ENCODE measurements around the gene PRDX3.
"Not testable (repeated sequence)": the region's sequence is repeated elsewhere in the genome, so short reads cannot be mapped to it uniquely, and the experiment has no call there.

- TF ChIP-seq POLR2A, POLR2AphosphoS5 (IDR thresholded peaks at IDR 0.05): not testable (repeated sequence)
Observed at GRCh38 chr10:119137878-119138277, 40.7 kb downstream of the PRDX3 start.

Data from breast epithelium (tissue), 3 donors.